B cell (primary cell): ENCODE results near the gene FBXO41. TPM values are rescaled to one million over a fixed set of nuclear protein-coding genes. Genes with fewer than 3 reads are reported as not detected.

Source experiments
- ATAC-seq: fragments of 200-7000 bp; cut with Tn5 transposase; one replicate; pipeline ENCODE4 v1.10.0; 2021; ENCODE audit warnings: low read depth, mild to moderate bottlenecking, moderate number of reproducible peaks, moderate library complexity
- CTCF ChIA-PET: fragments of 350-600 bp; sonication (Branson Sonifier 250); formaldehyde crosslinking; loops from one replicate; lab custom pipeline; 2021; ENCODE audit warnings: antibody characterized with exemption, inconsistent platforms; lab: Charles Lee
- POLR2A ChIA-PET: fragments of 350-600 bp; sonication (Branson Sonifier 250); formaldehyde crosslinking; loops from one replicate; lab custom pipeline; 2021; ENCODE audit warnings: antibody characterized with exemption; lab: Charles Lee
- DNase-seq: peaks from one replicate; pipeline ENCODE4 v3.0.0; 2013
- H2AFZ ChIP-seq: 2 replicates; pipeline ENCODE4 v1.6.1; 2012; ENCODE audit warnings: mild to moderate bottlenecking, low read depth, low read length; ENCODE audit not compliant: insufficient read depth, poor library complexity, severe bottlenecking
- H3K27ac ChIP-seq, 2 donors: 1 replicate in 1 of 2; 2 replicates in 1 of 2; pipeline ENCODE4 v1.5.1; 2012 to 2013; ENCODE audit warnings: low read length in 2 of 2, mild to moderate bottlenecking in 2 of 2, moderate library complexity in 1 of 2
- H3K27me3 ChIP-seq, 4 experiments: fragments of 200-600 bp in 1 of 4; sonication (generic) in 1 of 4; replicated peaks in 1 of 4; 1 replicate in 2 of 4; 2 replicates in 2 of 4; pipeline versions ENCODE4 v1.6.1 to v1.7.0; 2013 to 2016; ENCODE audit warnings: low read length in 3 of 4, mild to moderate bottlenecking in 2 of 4, mixed read lengths in 1 of 4, moderate library complexity in 1 of 4; ENCODE audit not compliant: insufficient read depth in 4 of 4, control insufficient read depth in 3 of 4; ENCODE audit errors: control extremely low read depth in 1 of 4
- H3K36me3 ChIP-seq, 2 experiments: replicated peaks in 1 of 2; 1 replicate in 1 of 2; 2 replicates in 1 of 2; pipeline versions ENCODE4 v1.6.1 to v1.7.1; 2013; ENCODE audit warnings: low read length in 1 of 2; ENCODE audit not compliant: insufficient read depth in 2 of 2, control insufficient read depth in 1 of 2; ENCODE audit errors: control extremely low read depth in 1 of 2, extremely low read depth in 1 of 2
- H3K4me1 ChIP-seq, 2 donors: fragments of 200-600 bp in 1 of 2; sonication (generic) in 1 of 2; 1 replicate in 1 of 2; 2 replicates in 1 of 2; pipeline versions ENCODE4 v1.5.1 to v1.6.1; 2013 to 2017; ENCODE audit warnings: low read length in 2 of 2; ENCODE audit not compliant: control insufficient read depth in 2 of 2, insufficient read depth in 2 of 2
- H3K4me2 ChIP-seq: replicated peaks from 2 replicates; pipeline ENCODE3; 2012; ENCODE audit warnings: mild to moderate bottlenecking, low read depth, low read length; ENCODE audit not compliant: poor library complexity, severe bottlenecking
- H3K4me3 ChIP-seq, 5 experiments: fragments of 200-600 bp in 1 of 5; sonication (generic) in 1 of 5; 1 replicate in 3 of 5; 2 replicates in 2 of 5; pipeline versions ENCODE4 v1.5.1 to v1.7.0; 2011 to 2016; ENCODE audit warnings: low read length in 4 of 5, mild to moderate bottlenecking in 4 of 5, low read depth in 2 of 5, control low read depth in 1 of 5, moderate library complexity in 1 of 5; ENCODE audit not compliant: insufficient read depth in 1 of 5; ENCODE audit errors: control extremely low read depth in 1 of 5, extremely low read depth in 1 of 5
- H3K79me2 ChIP-seq: fragments of 200-600 bp; sonication (generic); one replicate; pipeline ENCODE4 v1.6.0; 2016; ENCODE audit warnings: low read length; ENCODE audit not compliant: control insufficient read depth, insufficient read depth
- H3K9ac ChIP-seq: fragments of 200-600 bp; sonication (generic); 2 replicates; pipeline ENCODE4 v1.6.1; 2017; ENCODE audit warnings: mild to moderate bottlenecking, low read length, moderate library complexity
- H3K9me3 ChIP-seq, 3 donors: one replicate each; pipeline versions ENCODE4 v1.6.1 to v1.7.1; 2013; ENCODE audit warnings: low read length in 2 of 3; ENCODE audit not compliant: control insufficient read depth in 2 of 3, insufficient read depth in 1 of 3; ENCODE audit errors: control extremely low read depth in 1 of 3
- H4K20me1 ChIP-seq: 2 replicates; pipeline ENCODE4 v1.6.0; 2012; ENCODE audit warnings: mild to moderate bottlenecking, low read length; ENCODE audit not compliant: insufficient read depth, control insufficient read depth, poor library complexity, severe bottlenecking
- H3K27ac Mint-ChIP-seq: one replicate; pipeline ENCODE4 v1.8.0; 2021; ENCODE audit warnings: mixed read lengths
- H3K27me3 Mint-ChIP-seq: one replicate; pipeline ENCODE4 v1.8.0; 2021; ENCODE audit warnings: mixed read lengths
- H3K4me1 Mint-ChIP-seq: one replicate; pipeline ENCODE4 v1.8.0; 2021; ENCODE audit warnings: mixed read lengths
- H3K4me3 Mint-ChIP-seq: one replicate; pipeline ENCODE4 v1.8.0; 2021; ENCODE audit warnings: mixed read lengths
- H3K9me3 Mint-ChIP-seq: one replicate; pipeline ENCODE4 v1.8.0; 2022; ENCODE audit warnings: mixed read lengths; ENCODE audit not compliant: insufficient read depth
- EZH2 ChIP-seq: IDR thresholded peaks from 2 replicates; pipeline ENCODE4 v1.6.1; 2012; ENCODE audit warnings: borderline replicate concordance, low read depth, mild to moderate bottlenecking, moderate library complexity, low read length; ENCODE audit not compliant: insufficient read depth, poor library complexity, severe bottlenecking
- WGBS: methylation state at CpG from one replicate; pipeline ENCODE4 v1.1.5; 2013; ENCODE audit warnings: missing lambda C conversion rate; ENCODE audit not compliant: insufficient coverage; 5-methylcytosine and 5-hydroxymethylcytosine counted together
- intact Hi-C: fragments of 100-400 bp; cut with micrococcal nuclease; formaldehyde crosslinking; loops from one replicate; pipeline ENCODE4 v1.10.0; 2022
- polyA plus RNA-seq: library from polyadenylated mRNA; depleted of rRNA; stranded (reverse); fragments of >200 nt; gene quantifications from 2 replicates; pipeline ENCODE4 v1.2.3, GENCODE V29; 2012
- total RNA-seq, 2 donors: library from RNA; stranded (reverse); fragments of 120-200 nt in 1 of 2; gene quantifications; 1 replicate in 1 of 2; 2 replicates in 1 of 2; pipeline versions ENCODE4 v1.2.3 to v1.2.4, GENCODE V29; 2013 to 2022
- TF ChIP-seq, protein P1 (sequence below): fragments of 200-600 bp; IDR thresholded peaks from one replicate; pipeline ENCODE4 v1.8.0; 2022; ENCODE audit warnings: antibody characterized with exemption, mild to moderate bottlenecking

FBXO41 gene
- total and polyA plus RNA-seq, 2 donors (not counting 1 experiment from before 2014, with no cell fraction given): 25.2 to 29.6 TPM

DNA sequence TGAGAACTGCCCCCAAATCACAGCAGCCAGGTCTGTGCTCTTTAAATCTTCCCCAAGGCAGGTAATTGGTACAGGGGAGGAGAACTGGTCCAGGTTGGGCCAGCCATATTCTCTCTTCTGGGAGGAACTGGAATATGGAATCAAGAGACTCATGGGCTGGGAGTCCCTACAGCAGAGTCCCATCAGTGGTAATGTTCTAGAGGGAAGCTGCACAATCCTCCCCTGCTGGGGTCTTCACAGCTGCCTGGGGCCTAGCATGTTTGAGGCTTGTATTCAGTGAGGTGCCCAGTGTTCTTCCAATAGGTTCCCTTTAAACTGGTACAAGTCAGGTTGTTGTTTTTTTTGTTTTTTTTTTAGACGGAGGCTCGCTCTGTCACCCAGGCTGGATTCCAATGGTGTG lies 30.2 kb upstream of the FBXO41 start:
- Mint-ChIP-seq H3K4me3 (no peak overlapping the region), H3K4me1 (no peaks in the 10 kb centered on the region), H3K9me3 (peaks cover 4% of the 10 kb centered on the region), H3K27me3 (peaks cover 40% of the 10 kb centered on the region), H3K27ac (no peak overlapping the region)
- no peak overlapping the region for H3K4me2 ChIP-seq
- no peaks in the 10 kb centered on the region for H4K20me1 ChIP-seq
- peaks cover 0 to 18% (median 7%) of the 10 kb centered on the region in 4 experiments for H3K27me3 ChIP-seq
- H3K36me3 ChIP-seq: no peaks in the 10 kb centered on the region
- POLR2A ChIA-PET: no interaction called here
- DNase-seq (no peak), ATAC-seq (no peak)
- no peaks in the 10 kb centered on the region for H3K4me1 ChIP-seq
- CTCF ChIA-PET: no interaction called here
- no peaks in the 10 kb centered on the region for H3K9me3 ChIP-seq
- H3K79me2 ChIP-seq: no peaks in the 10 kb centered on the region
- no peak overlapping the region for H2AFZ ChIP-seq
- H3K4me3 ChIP-seq: no peak overlapping the region
- TF ChIP-seq, protein P1, sequence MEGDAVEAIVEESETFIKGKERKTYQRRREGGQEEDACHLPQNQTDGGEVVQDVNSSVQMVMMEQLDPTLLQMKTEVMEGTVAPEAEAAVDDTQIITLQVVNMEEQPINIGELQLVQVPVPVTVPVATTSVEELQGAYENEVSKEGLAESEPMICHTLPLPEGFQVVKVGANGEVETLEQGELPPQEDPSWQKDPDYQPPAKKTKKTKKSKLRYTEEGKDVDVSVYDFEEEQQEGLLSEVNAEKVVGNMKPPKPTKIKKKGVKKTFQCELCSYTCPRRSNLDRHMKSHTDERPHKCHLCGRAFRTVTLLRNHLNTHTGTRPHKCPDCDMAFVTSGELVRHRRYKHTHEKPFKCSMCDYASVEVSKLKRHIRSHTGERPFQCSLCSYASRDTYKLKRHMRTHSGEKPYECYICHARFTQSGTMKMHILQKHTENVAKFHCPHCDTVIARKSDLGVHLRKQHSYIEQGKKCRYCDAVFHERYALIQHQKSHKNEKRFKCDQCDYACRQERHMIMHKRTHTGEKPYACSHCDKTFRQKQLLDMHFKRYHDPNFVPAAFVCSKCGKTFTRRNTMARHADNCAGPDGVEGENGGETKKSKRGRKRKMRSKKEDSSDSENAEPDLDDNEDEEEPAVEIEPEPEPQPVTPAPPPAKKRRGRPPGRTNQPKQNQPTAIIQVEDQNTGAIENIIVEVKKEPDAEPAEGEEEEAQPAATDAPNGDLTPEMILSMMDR: no peak
- no peak for TF ChIP-seq EZH2
- WGBS: 100% methylated on average over 2 of the region's 2 CpGs
- intact Hi-C loops: no loop called here
- H3K27ac ChIP-seq: no peak overlapping the region
- no peak overlapping the region for H3K9ac ChIP-seq

DNA sequence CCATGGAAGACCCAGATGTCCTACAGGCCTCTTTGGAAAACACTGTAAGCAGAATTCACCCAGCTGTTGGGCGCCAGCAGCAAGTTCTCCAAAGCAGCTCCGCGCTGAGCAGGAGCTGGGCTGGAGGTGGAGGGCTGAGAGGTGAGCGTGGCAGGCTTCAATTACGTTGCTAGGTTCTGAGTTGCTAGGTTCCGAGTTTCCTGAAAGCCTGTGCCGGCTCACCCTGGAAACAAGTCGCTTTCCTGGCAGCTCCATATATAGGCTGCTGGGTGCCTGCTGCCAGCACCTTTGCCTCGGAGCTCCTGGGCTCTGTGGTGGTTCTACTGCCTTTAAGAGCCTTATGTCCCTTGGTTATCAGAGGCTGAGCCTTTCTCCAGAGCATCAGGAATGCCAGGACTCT lies 23.4 kb upstream of the FBXO41 start:
- WGBS: 81% methylated on average over 9 of the region's 9 CpGs
- H3K4me1 Mint-ChIP-seq: no peaks in the 10 kb centered on the region
- ChIA-PET POLR2A (no interaction called here), CTCF (no interaction called here)
- no peak overlapping the region for H3K27ac ChIP-seq
- H3K4me1 ChIP-seq: no peaks in the 10 kb centered on the region
- H3K4me3 ChIP-seq: no peak overlapping the region
- H2AFZ ChIP-seq: no peak overlapping the region
- ATAC-seq (no peak), DNase-seq (no peak)
- H4K20me1 ChIP-seq: no peaks in the 10 kb centered on the region
- H3K9ac ChIP-seq: no peak overlapping the region
- peaks cover 39% of the 10 kb centered on the region for H3K27me3 Mint-ChIP-seq
- intact Hi-C loops: no loop called here
- H3K9me3 ChIP-seq: no peaks in the 10 kb centered on the region
- no peak overlapping the region for H3K4me3 Mint-ChIP-seq
- no peak overlapping the region for H3K27ac Mint-ChIP-seq
- H3K4me2 ChIP-seq: no peak overlapping the region
- no peaks in the 10 kb centered on the region for H3K79me2 ChIP-seq
- H3K36me3 ChIP-seq: no peaks in the 10 kb centered on the region
- TF ChIP-seq, protein P1: no peak
- no peak for TF ChIP-seq EZH2
- peaks cover 4% of the 10 kb centered on the region for H3K9me3 Mint-ChIP-seq
- peaks cover 0 to 18% (median 7%) of the 10 kb centered on the region in 4 experiments for H3K27me3 ChIP-seq
